GM12878 (cell line): ENCODE measurements around the gene SPSB2. TPM values are rescaled to one million over a fixed set of nuclear protein-coding genes. Genes with fewer than 3 reads are reported as not detected.

Source experiments
- ATAC-seq: fragments of 200-7000 bp; cut with Tn5 transposase; 3 replicates; pipeline ENCODE4 v1.9.1; 2020; ENCODE audit warnings: mild to moderate bottlenecking, moderate library complexity
- BruUV-seq: library from RNA; stranded (reverse); fragments of 400-500 nt; replicated peaks from 2 replicates; lab custom pipeline; 2021; lab: Mats Ljungman, UMichigan
- CTCF ChIA-PET: fragments of 300-600 bp; sonication (Branson Sonifier 250); formaldehyde crosslinking; extraction: SDS; loops from one replicate; lab custom pipeline; 2021; ENCODE audit warnings: inconsistent platforms; lab: Yijun Ruan, JAX
- POLR2A ChIA-PET: fragments of 350-600 bp; formaldehyde crosslinking; extraction: SDS; loops from one replicate; lab custom pipeline; 2021; ENCODE audit warnings: inconsistent platforms; lab: Charles Lee
- RAD21 ChIA-PET: fragments of 300-600 bp; sonication (Branson Sonifier 250); formaldehyde crosslinking; loops from one replicate; lab custom pipeline; 2023; ENCODE audit warnings: antibody characterized with exemption; ENCODE audit not compliant: unreplicated experiment; lab: Charles Lee
- SMC1A ChIA-PET: fragments of 300-600 bp; sonication (Branson Sonifier 250); formaldehyde crosslinking; loops from one replicate; lab custom pipeline; 2023; ENCODE audit not compliant: unreplicated experiment, uncharacterized antibody; lab: Charles Lee
- DNase-seq: peaks from one replicate; pipeline ENCODE4 v3.0.0-alpha.2; 2011; ENCODE audit warnings: low read depth, low spot score
- FAIRE-seq: peaks from 3 replicates; lab custom pipeline; 2011; peaks lifted over from hg19 to GRCh38; lab: Jason Lieb, UNC
- H2AFZ ChIP-seq: 2 replicates; pipeline ENCODE4 v1.6.0; 2011; ENCODE audit warnings: low read depth, low read length, control low read depth; ENCODE audit not compliant: control insufficient read depth
- H3K27ac ChIP-seq: 2 replicates; pipeline ENCODE4 v1.5.1; 2011; ENCODE audit warnings: control low read depth; ENCODE audit not compliant: control insufficient read depth, insufficient read depth
- H3K27me3 ChIP-seq, 2 experiments: replicated peaks in 1 of 2; 2 replicates each; pipeline versions ENCODE4 v1.6.0 to v1.6.1; 2011; ENCODE audit warnings: low read length in 1 of 2; ENCODE audit not compliant: control insufficient read depth in 2 of 2, insufficient read depth in 2 of 2
- H3K36me3 ChIP-seq, 2 experiments: 2 replicates each; pipeline ENCODE4 v1.5.1; 2011; ENCODE audit warnings: low read length in 1 of 2; ENCODE audit not compliant: control insufficient read depth in 2 of 2, insufficient read depth in 2 of 2
- H3K4me1 ChIP-seq: 2 replicates; pipeline ENCODE4 v1.6.1; 2011; ENCODE audit warnings: mild to moderate bottlenecking, low read length, moderate library complexity, mixed read lengths; ENCODE audit not compliant: control insufficient read depth, insufficient read depth
- H3K4me2 ChIP-seq: 2 replicates; pipeline ENCODE4 v1.6.0; 2011; ENCODE audit warnings: control low read depth; ENCODE audit not compliant: control insufficient read depth, insufficient read depth
- H3K4me3 ChIP-seq: fragments of 200-600 bp; sonication (generic); 2 replicates; pipeline ENCODE4 v1.5.1; 2016
- H3K79me2 ChIP-seq: 2 replicates; pipeline ENCODE4 v1.6.0; 2011; ENCODE audit warnings: low read length; ENCODE audit not compliant: control insufficient read depth, insufficient read depth
- H3K9ac ChIP-seq: 2 replicates; pipeline ENCODE4 v1.8.0; 2011; ENCODE audit warnings: low read length, control low read depth, mixed read lengths; ENCODE audit not compliant: control insufficient read depth, insufficient read depth
- H3K9me3 ChIP-seq: replicated peaks from 3 replicates; pipeline ENCODE4 v1.5.1; 2011; ENCODE audit warnings: mild to moderate bottlenecking, low read length; ENCODE audit not compliant: control insufficient read depth, insufficient read depth
- H4K20me1 ChIP-seq: 2 replicates; pipeline ENCODE4 v1.6.0; 2011; ENCODE audit not compliant: control insufficient read depth, insufficient read depth
- DPF2 ChIP-seq: fragments of 450-650 bp; IDR thresholded peaks from 2 replicates; pipeline ENCODE4 v1.6.1; 2017; ENCODE audit warnings: mild to moderate bottlenecking
- GATAD2B ChIP-seq: fragments of 450-650 bp; conservative IDR thresholded peaks from 2 replicates; pipeline ENCODE4 v1.6.1; 2017; ENCODE audit warnings: low read depth, mild to moderate bottlenecking, moderate library complexity
- SUZ12 ChIP-seq: fragments of 200-600 bp; sonication (generic); IDR thresholded peaks from one replicate; pipeline ENCODE4 v1.6.1; 2018; ENCODE audit warnings: antibody characterized with exemption, mild to moderate bottlenecking; ENCODE audit not compliant: unreplicated experiment
- WGBS: methylation state at CpG from one replicate; pipeline ENCODE4 v1.1.6; 2016; ENCODE audit warnings: low lambda C conversion rate; ENCODE audit not compliant: insufficient replicate concordance, insufficient coverage; ENCODE audit errors: missing lambda C conversion rate; 5-methylcytosine and 5-hydroxymethylcytosine counted together
- in situ Hi-C: fragments of 300-500 bp; cut with MboI; formaldehyde crosslinking; loops from 9 replicates; pipeline ENCODE4 v1.14.3; 2018; ENCODE audit warnings: mixed read lengths
- intact Hi-C: fragments of 100-400 bp; cut with micrococcal nuclease; formaldehyde crosslinking; loops from one replicate; pipeline ENCODE4 v1.14.2; 2022; ENCODE audit not compliant: unreplicated experiment
- polyA plus RNA-seq, 11 experiments: library from polyadenylated mRNA; depleted of rRNA in 4 of 11; unstranded in 6 of 11; stranded (reverse) in 5 of 11; fragments of >200 nt; fragmentation: Nextera tagmentation in 4 of 11; fragmentation: Illumina TruSeq in 1 of 11; extraction: Ambion mirVana in 4 of 11; extraction: Trizol in 1 of 11; gene quantifications; 1 replicate in 1 of 11; 2 replicates in 10 of 11; pipeline versions ENCODE4 v1.2.1 to v1.2.3, GENCODE V29; 2011 to 2016; ENCODE audit warnings: inconsistent platforms in 2 of 11, missing spikeins in 2 of 11, low read depth in 1 of 11
- total RNA-seq, 4 experiments: library from RNA; depleted of rRNA in 3 of 4; stranded (reverse); fragments of >200 nt in 3 of 4; fragmentation: Illumina TruSeq in 1 of 4; extraction: Trizol in 1 of 4; gene quantifications; 2 replicates each; pipeline versions ENCODE4 v1.2.1 to v1.2.3, GENCODE V29; 2013 to 2021
- TF ChIP-seq, protein P1 (sequence below): IDR thresholded peaks from 2 replicates; pipeline ENCODE4 v1.6.1; 2012; ENCODE audit warnings: improper control_type of control experiment, low read depth, low read length; ENCODE audit not compliant: insufficient replicate concordance

The SPSB2 gene
- total and polyA plus RNA-seq, 10 of the 15 experiments (the other 5 are each of a cell fraction or from before 2014, with no cell fraction given), result 0.08 to 5.6 (median 2.7) TPM

GRCh38 chr12:6827982-6828780, 44.9 kb downstream of the SPSB2 start, which contains the start of gene P3H3:
Gene P3H3 (plus strand): TSS chr12:6828407. CDS start chr12:6828441, 34 bp downstream.
- Histone ChIP-seq H3K36me3 (no peaks in the 10 kb centered on the region), H4K20me1 (no peaks in the 10 kb centered on the region), H3K4me1 (peaks cover 4% of the 10 kb centered on the region), H3K27ac (no peak within 1 kb of the TSS), H3K9ac (no peak within 1 kb of the TSS), H2AFZ (peak within 1 kb of the TSS; percentile 68), H3K4me3 (peak within 1 kb of the TSS; percentile 74; the same call in 1 of the 2 replicates), H3K4me2 (peak within 1 kb of the TSS; percentile 95), H3K79me2 (no peaks in the 10 kb centered on the region), H3K9me3 (no peaks in the 10 kb centered on the region), H3K27me3 (peaks cover 25 to 26% of the 10 kb centered on the region in 2 experiments)
- intact Hi-C loops (loop anchor here (5.0 kb wide), 1 partner anchor 91 kb away; no protein-coding TSS in a partner anchor), in situ Hi-C loops (loop anchor here (5.0 kb wide), 1 partner anchor 76 kb away; the partner anchor contains the start of gene MLF2)
- BruUV-seq, result no TSS peak
- under 1% methylated on average over 17 of the region's 60 CpGs for WGBS
- CTCF ChIA-PET, result interaction anchor here (2.3 to 5.1 kb wide), 2 partner anchors 44 to 75 kb away, joined by 9 to 71 read pairs; partner anchors contain the start of genes MLF2 and SPSB2
- POLR2A ChIA-PET, result interaction anchor here (0.5 to 1.4 kb wide), 4 partner anchors 12 to 200 kb away, joined by 3 to 4 read pairs (median 3); no protein-coding TSS in a partner anchor
- RAD21 ChIA-PET, result interaction anchor here (0.7 to 4.2 kb wide), 5 partner anchors 24 to 75 kb away, joined by 3 to 25 read pairs (median 3); partner anchors contain the start of genes MLF2 and USP5
- SMC1A ChIA-PET, result interaction anchor here (0.6 to 4.8 kb wide), 2 partner anchors 75 to 93 kb away, joined by 3 to 23 read pairs; partner anchors contain the start of gene MLF2
- DNase-seq, result no peak
- ATAC-seq, result no peak
- no peak for FAIRE-seq
- TF ChIP-seq SUZ12 (peak; percentile 97), GATAD2B (peak; percentile 30; the same call in 1 of the 2 replicates), DPF2 (peak; percentile 10; the same call in 1 of the 2 replicates)
- TF ChIP-seq, protein P1, sequence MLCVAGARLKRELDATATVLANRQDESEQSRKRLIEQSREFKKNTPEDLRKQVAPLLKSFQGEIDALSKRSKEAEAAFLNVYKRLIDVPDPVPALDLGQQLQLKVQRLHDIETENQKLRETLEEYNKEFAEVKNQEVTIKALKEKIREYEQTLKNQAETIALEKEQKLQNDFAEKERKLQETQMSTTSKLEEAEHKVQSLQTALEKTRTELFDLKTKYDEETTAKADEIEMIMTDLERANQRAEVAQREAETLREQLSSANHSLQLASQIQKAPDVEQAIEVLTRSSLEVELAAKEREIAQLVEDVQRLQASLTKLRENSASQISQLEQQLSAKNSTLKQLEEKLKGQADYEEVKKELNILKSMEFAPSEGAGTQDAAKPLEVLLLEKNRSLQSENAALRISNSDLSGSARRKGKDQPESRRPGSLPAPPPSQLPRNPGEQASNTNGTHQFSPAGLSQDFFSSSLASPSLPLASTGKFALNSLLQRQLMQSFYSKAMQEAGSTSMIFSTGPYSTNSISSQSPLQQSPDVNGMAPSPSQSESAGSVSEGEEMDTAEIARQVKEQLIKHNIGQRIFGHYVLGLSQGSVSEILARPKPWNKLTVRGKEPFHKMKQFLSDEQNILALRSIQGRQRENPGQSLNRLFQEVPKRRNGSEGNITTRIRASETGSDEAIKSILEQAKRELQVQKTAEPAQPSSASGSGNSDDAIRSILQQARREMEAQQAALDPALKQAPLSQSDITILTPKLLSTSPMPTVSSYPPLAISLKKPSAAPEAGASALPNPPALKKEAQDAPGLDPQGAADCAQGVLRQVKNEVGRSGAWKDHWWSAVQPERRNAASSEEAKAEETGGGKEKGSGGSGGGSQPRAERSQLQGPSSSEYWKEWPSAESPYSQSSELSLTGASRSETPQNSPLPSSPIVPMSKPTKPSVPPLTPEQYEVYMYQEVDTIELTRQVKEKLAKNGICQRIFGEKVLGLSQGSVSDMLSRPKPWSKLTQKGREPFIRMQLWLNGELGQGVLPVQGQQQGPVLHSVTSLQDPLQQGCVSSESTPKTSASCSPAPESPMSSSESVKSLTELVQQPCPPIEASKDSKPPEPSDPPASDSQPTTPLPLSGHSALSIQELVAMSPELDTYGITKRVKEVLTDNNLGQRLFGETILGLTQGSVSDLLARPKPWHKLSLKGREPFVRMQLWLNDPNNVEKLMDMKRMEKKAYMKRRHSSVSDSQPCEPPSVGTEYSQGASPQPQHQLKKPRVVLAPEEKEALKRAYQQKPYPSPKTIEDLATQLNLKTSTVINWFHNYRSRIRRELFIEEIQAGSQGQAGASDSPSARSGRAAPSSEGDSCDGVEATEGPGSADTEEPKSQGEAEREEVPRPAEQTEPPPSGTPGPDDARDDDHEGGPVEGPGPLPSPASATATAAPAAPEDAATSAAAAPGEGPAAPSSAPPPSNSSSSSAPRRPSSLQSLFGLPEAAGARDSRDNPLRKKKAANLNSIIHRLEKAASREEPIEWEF, result no peak
